ENCODE data around the gene SKOR2. TPM values are rescaled to one million over a fixed set of nuclear protein-coding genes. Genes with fewer than 3 reads are reported as not detected.

Gene SKOR2
- total and polyA plus RNA-seq, 2 donors (not counting 1 experiment from before 2014, with no cell fraction given), result not detected

DNA sequence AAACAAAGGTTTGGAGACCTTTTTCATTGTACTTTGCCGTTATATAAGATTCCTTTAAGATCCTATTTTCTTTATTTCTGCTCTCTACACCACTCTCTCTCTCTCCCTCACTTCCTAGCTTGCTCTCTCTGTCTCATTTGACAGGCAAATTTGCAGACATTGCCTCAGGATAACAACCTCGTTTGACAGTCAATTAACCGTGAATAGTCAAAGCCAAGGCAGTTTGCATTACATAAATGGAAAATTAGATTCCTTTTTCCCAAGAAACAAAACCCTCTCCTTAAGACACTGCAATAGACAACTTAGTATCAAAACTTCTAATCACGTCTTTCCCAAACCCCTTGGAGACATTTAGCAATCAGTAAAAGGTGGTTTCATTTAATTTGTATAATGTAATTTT, 7.4 kb downstream of the SKOR2 start:
- no peak overlapping the region for H3K27ac Mint-ChIP-seq
- H3K4me3 Mint-ChIP-seq, result no peak overlapping the region
- peaks cover 60% of the 10 kb centered on the region for H3K27me3 Mint-ChIP-seq
- Histone ChIP-seq H3K27me3 (replicated peaks in 1 of 4; ENCODE audit: control extremely low read depth in 1 of 4, control insufficient read depth in 3 of 4, insufficient read depth in 4 of 4, low read length in 3 of 4) (peaks cover 0 to 38% (median 24%) of the 10 kb centered on the region in 4 experiments), H3K4me2 (replicated peaks; ENCODE audit: low read depth, low read length, poor library complexity, severe bottlenecking) (no peak overlapping the region), H3K4me3 (ENCODE audit: control extremely low read depth in 1 of 5, extremely low read depth in 1 of 5, insufficient read depth in 1 of 5, low read depth in 2 of 5, low read length in 4 of 5) (no peak overlapping the region), H3K4me1 (ENCODE audit: control insufficient read depth in 2 of 2, insufficient read depth in 2 of 2, low read length in 2 of 2) (peaks cover 0 to 7% of the 10 kb centered on the region in 2 donors), H3K9me3 (ENCODE audit: control extremely low read depth in 1 of 3, control insufficient read depth in 2 of 3, insufficient read depth in 1 of 3, low read length in 2 of 3) (peaks cover 0 to 8% (median 0%) of the 10 kb centered on the region in 3 donors), H3K27ac (ENCODE audit: low read length in 2 of 2) (no peak overlapping the region), H3K36me3 (replicated peaks in 1 of 2; ENCODE audit: control extremely low read depth in 1 of 2, control insufficient read depth in 1 of 2, extremely low read depth in 1 of 2, insufficient read depth in 2 of 2, low read length in 1 of 2) (no peaks in the 10 kb centered on the region), H2AFZ (ENCODE audit: insufficient read depth, low read depth, low read length, poor library complexity, severe bottlenecking) (no peak overlapping the region), H3K9ac (ENCODE audit: low read length) (no peak overlapping the region), H4K20me1 (ENCODE audit: control insufficient read depth, insufficient read depth, low read length, poor library complexity, severe bottlenecking) (no peaks in the 10 kb centered on the region), H3K79me2 (ENCODE audit: control insufficient read depth, insufficient read depth, low read length) (no peaks in the 10 kb centered on the region)
- ATAC-seq (ENCODE audit: low read depth), result no peak
- no peak for DNase-seq
- peaks cover 5% of the 10 kb centered on the region for H3K4me1 Mint-ChIP-seq
- WGBS (ENCODE audit: insufficient coverage), result 15% methylated on average over 3 of the region's 4 CpGs
- intact Hi-C loops (cut with micrococcal nuclease), result no loop called here
- ChIA-PET POLR2A (no interaction called here), CTCF (no interaction called here)
- H3K9me3 Mint-ChIP-seq (ENCODE audit: insufficient read depth), result no peaks in the 10 kb centered on the region
- no peak for TF ChIP-seq EZH2 (IDR thresholded peaks at IDR 0.05; ENCODE audit: borderline replicate concordance, insufficient read depth, low read depth, low read length, poor library complexity, severe bottlenecking)
- TF ChIP-seq, protein P1, sequence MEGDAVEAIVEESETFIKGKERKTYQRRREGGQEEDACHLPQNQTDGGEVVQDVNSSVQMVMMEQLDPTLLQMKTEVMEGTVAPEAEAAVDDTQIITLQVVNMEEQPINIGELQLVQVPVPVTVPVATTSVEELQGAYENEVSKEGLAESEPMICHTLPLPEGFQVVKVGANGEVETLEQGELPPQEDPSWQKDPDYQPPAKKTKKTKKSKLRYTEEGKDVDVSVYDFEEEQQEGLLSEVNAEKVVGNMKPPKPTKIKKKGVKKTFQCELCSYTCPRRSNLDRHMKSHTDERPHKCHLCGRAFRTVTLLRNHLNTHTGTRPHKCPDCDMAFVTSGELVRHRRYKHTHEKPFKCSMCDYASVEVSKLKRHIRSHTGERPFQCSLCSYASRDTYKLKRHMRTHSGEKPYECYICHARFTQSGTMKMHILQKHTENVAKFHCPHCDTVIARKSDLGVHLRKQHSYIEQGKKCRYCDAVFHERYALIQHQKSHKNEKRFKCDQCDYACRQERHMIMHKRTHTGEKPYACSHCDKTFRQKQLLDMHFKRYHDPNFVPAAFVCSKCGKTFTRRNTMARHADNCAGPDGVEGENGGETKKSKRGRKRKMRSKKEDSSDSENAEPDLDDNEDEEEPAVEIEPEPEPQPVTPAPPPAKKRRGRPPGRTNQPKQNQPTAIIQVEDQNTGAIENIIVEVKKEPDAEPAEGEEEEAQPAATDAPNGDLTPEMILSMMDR (IDR thresholded peaks at IDR 0.05), result no peak

DNA sequence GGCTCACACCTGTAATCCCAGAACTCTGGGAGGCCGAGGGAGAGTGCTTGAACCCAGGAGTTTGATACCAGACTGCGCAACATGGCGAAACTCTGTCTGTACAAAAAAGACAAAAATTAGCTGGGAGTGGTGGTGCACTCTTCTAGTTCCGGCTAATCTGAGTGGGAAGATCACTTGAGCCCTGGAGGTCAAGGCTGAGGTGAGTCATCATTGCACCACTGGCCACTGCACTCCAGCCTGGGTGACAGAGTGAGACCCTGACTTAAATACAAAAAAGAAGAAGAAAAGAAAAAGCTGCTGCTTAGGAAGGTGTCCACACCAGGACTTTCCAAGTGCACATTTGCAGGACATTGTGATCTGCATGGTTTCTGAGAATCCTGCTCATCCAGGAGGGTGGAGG, 16.4 kb downstream of the SKOR2 start:
- Histone ChIP-seq H3K79me2 (ENCODE audit: control insufficient read depth, insufficient read depth, low read length) (no peaks in the 10 kb centered on the region), H3K36me3 (replicated peaks in 1 of 2; ENCODE audit: control extremely low read depth in 1 of 2, control insufficient read depth in 1 of 2, extremely low read depth in 1 of 2, insufficient read depth in 2 of 2, low read length in 1 of 2) (no peaks in the 10 kb centered on the region), H3K4me3 (ENCODE audit: control extremely low read depth in 1 of 5, extremely low read depth in 1 of 5, insufficient read depth in 1 of 5, low read depth in 2 of 5, low read length in 4 of 5) (no peak overlapping the region), H3K9me3 (ENCODE audit: control extremely low read depth in 1 of 3, control insufficient read depth in 2 of 3, insufficient read depth in 1 of 3, low read length in 2 of 3) (no peaks in the 10 kb centered on the region), H4K20me1 (ENCODE audit: control insufficient read depth, insufficient read depth, low read length, poor library complexity, severe bottlenecking) (no peaks in the 10 kb centered on the region), H3K9ac (ENCODE audit: low read length) (no peak overlapping the region), H2AFZ (ENCODE audit: insufficient read depth, low read depth, low read length, poor library complexity, severe bottlenecking) (no peak overlapping the region), H3K27me3 (replicated peaks in 1 of 4; ENCODE audit: control extremely low read depth in 1 of 4, control insufficient read depth in 3 of 4, insufficient read depth in 4 of 4, low read length in 3 of 4) (peaks cover 0 to 26% (median 10%) of the 10 kb centered on the region in 4 experiments), H3K4me2 (replicated peaks; ENCODE audit: low read depth, low read length, poor library complexity, severe bottlenecking) (no peak overlapping the region), H3K27ac (ENCODE audit: low read length in 2 of 2) (no peak overlapping the region), H3K4me1 (ENCODE audit: control insufficient read depth in 2 of 2, insufficient read depth in 2 of 2, low read length in 2 of 2) (no peaks in the 10 kb centered on the region)
- CTCF ChIA-PET, result no interaction called here
- Mint-ChIP-seq H3K27me3 (peaks cover 31% of the 10 kb centered on the region), H3K27ac (no peak overlapping the region), H3K4me1 (no peaks in the 10 kb centered on the region), H3K9me3 (ENCODE audit: insufficient read depth) (no peaks in the 10 kb centered on the region), H3K4me3 (no peak overlapping the region)
- intact Hi-C loops (cut with micrococcal nuclease), result no loop called here
- no peak for ATAC-seq (ENCODE audit: low read depth)
- WGBS (ENCODE audit: insufficient coverage), result 94% methylated on average over 4 of the region's 4 CpGs
- POLR2A ChIA-PET, result no interaction called here
- TF ChIP-seq, protein P1 (IDR thresholded peaks at IDR 0.05), result no peak
- no peak for TF ChIP-seq EZH2 (IDR thresholded peaks at IDR 0.05; ENCODE audit: borderline replicate concordance, insufficient read depth, low read depth, low read length, poor library complexity, severe bottlenecking)
- DNase-seq, result no peak
